HEK293T (cell line): ENCODE results near the gene GAK.
"Not testable (repeated sequence)": the region's sequence is repeated elsewhere in the genome, so short reads cannot be mapped to it uniquely, and the experiment has no call there.

Experiments
- CTCF ChIA-PET: fragments of 350-600 bp; formaldehyde crosslinking; extraction: SDS; loops from one replicate; lab custom pipeline; 2021; ENCODE audit warnings: antibody characterized with exemption, inconsistent platforms; lab: Yijun Ruan, JAX
- POLR2A ChIA-PET: fragments of 350-600 bp; formaldehyde crosslinking; extraction: SDS; loops from one replicate; lab custom pipeline; 2020; ENCODE audit warnings: antibody characterized with exemption, inconsistent platforms; lab: Yijun Ruan, JAX
- DNase-seq: peaks from one replicate; pipeline ENCODE4 v3.0.0; 2012; ENCODE audit warnings: mixed read lengths; ENCODE audit errors: extremely low spot score
- ARNT ChIP-seq: fragments of 450-650 bp; IDR thresholded peaks from 2 replicates; pipeline ENCODE4 v1.6.1; 2017; ENCODE audit warnings: mild to moderate bottlenecking
- BHLHE40 ChIP-seq: fragments of 450-650 bp; IDR thresholded peaks from 2 replicates; pipeline ENCODE4 v1.6.1; 2016; ENCODE audit warnings: mild to moderate bottlenecking, moderate library complexity, borderline replicate concordance
- CTBP1 ChIP-seq: fragments of 450-650 bp; IDR thresholded peaks from 2 replicates; pipeline ENCODE4 v1.6.1; 2016; ENCODE audit warnings: borderline replicate concordance
- ELF4 ChIP-seq: fragments of 450-650 bp; IDR thresholded peaks from 2 replicates; pipeline ENCODE4 v1.6.1; 2017; ENCODE audit warnings: antibody characterized with exemption
- FOXA1 ChIP-seq: fragments of 450-650 bp; IDR thresholded peaks from 2 replicates; pipeline ENCODE4 v1.6.1; 2016; ENCODE audit warnings: mild to moderate bottlenecking
- FOXK2 ChIP-seq: fragments of 450-650 bp; IDR thresholded peaks from 2 replicates; pipeline ENCODE4 v1.6.1; 2016; ENCODE audit warnings: mild to moderate bottlenecking
- FOXM1 ChIP-seq: fragments of 450-650 bp; IDR thresholded peaks from 2 replicates; pipeline ENCODE4 v1.6.1; 2017; ENCODE audit warnings: mild to moderate bottlenecking, borderline replicate concordance
- HDGF ChIP-seq: fragments of 450-650 bp; IDR thresholded peaks from 2 replicates; pipeline ENCODE4 v1.6.1; 2017; ENCODE audit warnings: antibody characterized with exemption, borderline replicate concordance
- L3MBTL2 ChIP-seq: fragments of 450-650 bp; conservative IDR thresholded peaks from 2 replicates; pipeline ENCODE4 v1.6.1; 2016; ENCODE audit warnings: mild to moderate bottlenecking
- LEF1 ChIP-seq: fragments of 450-650 bp; IDR thresholded peaks from 2 replicates; pipeline ENCODE4 v1.6.1; 2017; ENCODE audit warnings: mild to moderate bottlenecking, borderline replicate concordance
- NFRKB ChIP-seq: fragments of 450-650 bp; IDR thresholded peaks from 2 replicates; pipeline ENCODE4 v1.6.1; 2016; ENCODE audit warnings: mild to moderate bottlenecking, moderate library complexity
- PKNOX1 ChIP-seq: fragments of 450-650 bp; IDR thresholded peaks from 2 replicates; pipeline ENCODE4 v1.6.1; 2016
- SP1 ChIP-seq: fragments of 450-650 bp; IDR thresholded peaks from 2 replicates; pipeline ENCODE4 v1.6.1; 2017
- SUZ12 ChIP-seq: fragments of 450-650 bp; IDR thresholded peaks from 2 replicates; pipeline ENCODE4 v1.6.1; 2016; ENCODE audit warnings: mild to moderate bottlenecking
- TARDBP ChIP-seq: fragments of 450-650 bp; IDR thresholded peaks from 2 replicates; pipeline ENCODE4 v1.6.1; 2016
- ZNF384 ChIP-seq: fragments of 450-650 bp; IDR thresholded peaks from 2 replicates; pipeline ENCODE4 v1.6.1; 2016

Gene GAK

GRCh38 chr4:931960-932712 lies at the start of gene GAK, which contains the start of gene TMEM175:
TSS of gene GAK (minus strand) at chr4:932316. CDS start at chr4:932187, 129 bp downstream.
TSS of gene TMEM175 (plus strand) at chr4:932460. CDS start at chr4:947740, 15,280 bp downstream.
- TF ChIP-seq TARDBP: no peak
- peak; percentile 89 for TF ChIP-seq L3MBTL2
- no peak for TF ChIP-seq SUZ12
- TF ChIP-seq ELF4: peak; percentile 47; the same call in 1 of the 2 replicates
- TF ChIP-seq PKNOX1: peak; percentile 49; the same call in 1 of the 2 replicates
- no peak for TF ChIP-seq HDGF
- ChIA-PET POLR2A (interaction anchor here (0.7 to 1.5 kb wide), 14 partner anchors 9 to 808 kb away, joined by 3 to 12 read pairs (median 4); partner anchors contain the start of genes DGKQ, IDUA and ZNF718), CTCF (interaction anchor here (0.9 to 1.3 kb wide), 2 partner anchors 175 to 199 kb away, joined by 3 read pairs; no protein-coding TSS in a partner anchor)
- peak; percentile 99 for DNase-seq

- DNase-seq: no peak
- no peak for TF ChIP-seq LEF1
- no peak for TF ChIP-seq TARDBP
- TF ChIP-seq CTBP1: no peak
- TF ChIP-seq ZNF384: no peak
- TF ChIP-seq L3MBTL2: no peak
- TF ChIP-seq ELF4: no peak
- TF ChIP-seq HDGF: no peak
- TF ChIP-seq SP1: no peak
- TF ChIP-seq NFRKB: no peak
- TF ChIP-seq FOXK2: no peak
- no peak for TF ChIP-seq BHLHE40
- TF ChIP-seq SUZ12: no peak
- TF ChIP-seq FOXA1: no peak
- no peak for TF ChIP-seq ARNT
- TF ChIP-seq PKNOX1: no peak
- no peak for TF ChIP-seq FOXM1
- ChIA-PET POLR2A (interaction anchor here (1.3 kb wide), 1 partner anchor 197 kb away, joined by 3 read pairs; no protein-coding TSS in a partner anchor), CTCF (interaction anchor here (0.6 to 1.0 kb wide), 2 partner anchors 8 kb away, joined by 3 read pairs; partner anchors contain the start of gene IDUA)
These were observed 47.0 kb upstream of the GAK start for GRCh38 chr4:978957-979701.

GRCh38 chr4:976016-976415 lies 43.9 kb upstream of the GAK start:
- CTCF ChIA-PET, DNase-seq, POLR2A ChIA-PET: not testable (repeated sequence)

GRCh38 chr4:974668-975067 lies 42.6 kb upstream of the GAK start:
- no peak for DNase-seq
- TF ChIP-seq ELF4 (no peak), FOXA1 (no peak), PKNOX1 (no peak), SUZ12 (no peak), L3MBTL2 (no peak), CTBP1 (no peak), NFRKB (no peak)
- ChIA-PET CTCF (no interaction called here), POLR2A (no interaction called here)

- DNase-seq: peak; percentile 100
- TF ChIP-seq LEF1: 0 out of 2 replicates have a peak, but pooled peaks have one; percentile 66
- no peak for TF ChIP-seq NFRKB
- ChIA-PET POLR2A (interaction anchor here (2.7 kb wide), 1 partner anchor 41 kb away, joined by 7 read pairs; the partner anchor contains the start of genes GAK and TMEM175), CTCF (no interaction called here)
These were observed 41.6 kb upstream of the GAK start, which contains the start of gene DGKQ for GRCh38 chr4:973431-974397. TSS of gene DGKQ (minus strand) at chr4:973569. CDS start at chr4:973482, 87 bp downstream.
